Measurements from ENCODE around the gene TMPRSS11D.

DNA sequence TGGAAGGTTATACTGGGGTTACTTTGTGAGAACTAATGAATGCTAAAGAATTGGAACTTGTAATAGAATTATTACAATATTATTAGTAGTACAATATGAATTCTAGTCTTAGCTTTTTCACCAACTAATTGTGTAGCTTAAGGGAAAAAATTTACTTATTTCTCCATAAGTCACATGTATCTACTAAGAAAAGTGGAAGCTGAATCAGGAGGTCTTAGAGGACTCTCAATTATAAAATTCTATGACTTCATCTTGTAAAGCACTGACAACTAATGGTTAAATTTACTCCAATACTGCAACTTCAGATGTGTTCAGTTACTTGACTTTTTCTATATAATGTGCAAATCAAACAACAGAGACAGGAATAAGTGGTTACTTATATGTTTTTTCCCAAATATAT, 899 bp upstream of the TMPRSS11D start:
- no peak for TF ChIP-seq SP1 (IDR thresholded peaks at IDR 0.05; ENCODE audit: low read depth, low read length)
- TF ChIP-seq, protein P1, sequence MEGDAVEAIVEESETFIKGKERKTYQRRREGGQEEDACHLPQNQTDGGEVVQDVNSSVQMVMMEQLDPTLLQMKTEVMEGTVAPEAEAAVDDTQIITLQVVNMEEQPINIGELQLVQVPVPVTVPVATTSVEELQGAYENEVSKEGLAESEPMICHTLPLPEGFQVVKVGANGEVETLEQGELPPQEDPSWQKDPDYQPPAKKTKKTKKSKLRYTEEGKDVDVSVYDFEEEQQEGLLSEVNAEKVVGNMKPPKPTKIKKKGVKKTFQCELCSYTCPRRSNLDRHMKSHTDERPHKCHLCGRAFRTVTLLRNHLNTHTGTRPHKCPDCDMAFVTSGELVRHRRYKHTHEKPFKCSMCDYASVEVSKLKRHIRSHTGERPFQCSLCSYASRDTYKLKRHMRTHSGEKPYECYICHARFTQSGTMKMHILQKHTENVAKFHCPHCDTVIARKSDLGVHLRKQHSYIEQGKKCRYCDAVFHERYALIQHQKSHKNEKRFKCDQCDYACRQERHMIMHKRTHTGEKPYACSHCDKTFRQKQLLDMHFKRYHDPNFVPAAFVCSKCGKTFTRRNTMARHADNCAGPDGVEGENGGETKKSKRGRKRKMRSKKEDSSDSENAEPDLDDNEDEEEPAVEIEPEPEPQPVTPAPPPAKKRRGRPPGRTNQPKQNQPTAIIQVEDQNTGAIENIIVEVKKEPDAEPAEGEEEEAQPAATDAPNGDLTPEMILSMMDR (IDR thresholded peaks at IDR 0.05; ENCODE audit: control extremely low read depth in 1 of 3, insufficient read depth in 1 of 3, low read depth in 1 of 3, low read length in 3 of 3), result no peak
- TF ChIP-seq CBX8 (IDR thresholded peaks at IDR 0.05; ENCODE audit: borderline replicate concordance, low read depth, low read length), result no peak
- no peak for TF ChIP-seq CHD2 (IDR thresholded peaks at IDR 0.05; ENCODE audit: low read length)
- no peak for TF ChIP-seq EP300 (IDR thresholded peaks at IDR 0.05; ENCODE audit: borderline replicate concordance in 1 of 2, low read depth in 2 of 2, low read length in 2 of 2)
- TF ChIP-seq RBBP5 (IDR thresholded peaks at IDR 0.05; ENCODE audit: borderline replicate concordance, low read depth, low read length), result no peak
- no peak for TF ChIP-seq POLR2A (IDR thresholded peaks at IDR 0.05; ENCODE audit: control extremely low read depth in 1 of 2, low read depth in 2 of 2, low read length in 2 of 2)
- TF ChIP-seq POLR2AphosphoS5 (IDR thresholded peaks at IDR 0.05; ENCODE audit: low read depth, low read length), result no peak
- no peak for TF ChIP-seq JUND (IDR thresholded peaks at IDR 0.05; ENCODE audit: low read length)
